ENCODE measurements around the gene HTD2.
A peak's percentile ranks its signal among the peaks of the same experiment; 100 is the strongest.
"Not testable (repeated sequence)": the region's sequence is repeated elsewhere in the genome, so short reads cannot be mapped to it uniquely, and the experiment has no call there.

The HTD2 gene

GRCh38 chr3:58333206-58334012, 27.1 kb downstream of the HTD2 start:
- peak in 2 of 4 experiments; percentile 4 to 13 for DNase-seq

- no peak for DNase-seq
Measured at GRCh38 chr3:58334013-58334321, 27.6 kb downstream of the HTD2 start.

- DNase-seq: no peak
Measured at GRCh38 chr3:58334506-58334884, 28.2 kb downstream of the HTD2 start.

- no peak for DNase-seq
Measured at GRCh38 chr3:58335652-58335947, 29.3 kb downstream of the HTD2 start.

GRCh38 chr3:58336135-58336882, 30.0 kb downstream of the HTD2 start:
- no peak for DNase-seq

GRCh38 chr3:58337190-58337589, 30.9 kb downstream of the HTD2 start:
- DNase-seq: no peak

GRCh38 chr3:58339146-58339545, 32.8 kb downstream of the HTD2 start:
- DNase-seq: not testable (repeated sequence)

GRCh38 chr3:58340594-58341244, 34.4 kb downstream of the HTD2 start:
- no peak for DNase-seq

- no peak for DNase-seq
Measured at GRCh38 chr3:58341376-58341775, 35.1 kb downstream of the HTD2 start.

- no peak for DNase-seq
Measured at GRCh38 chr3:58342676-58343075, 36.4 kb downstream of the HTD2 start.

- no peak for DNase-seq
Measured at GRCh38 chr3:58345457-58345856, 39.1 kb downstream of the HTD2 start.

GRCh38 chr3:58346368-58346767, 40.0 kb downstream of the HTD2 start:
- no peak for DNase-seq

- DNase-seq: no peak
Measured at GRCh38 chr3:58347984-58348383, 41.7 kb downstream of the HTD2 start.

- no peak for DNase-seq
Measured at GRCh38 chr3:58349792-58350626, 43.7 kb downstream of the HTD2 start.

- no peak for DNase-seq
Measured at GRCh38 chr3:58350627-58351013, 44.3 kb downstream of the HTD2 start.

- no peak for DNase-seq
Measured at GRCh38 chr3:58351920-58352319, 45.6 kb downstream of the HTD2 start.

GRCh38 chr3:58352626-58353025, 46.3 kb downstream of the HTD2 start:
- DNase-seq: no peak

GRCh38 chr3:58353722-58354553, 47.6 kb downstream of the HTD2 start:
- DNase-seq: no peak

- no peak for DNase-seq
Measured at GRCh38 chr3:58355179-58355578, 48.9 kb downstream of the HTD2 start.

- DNase-seq: no peak
Measured at GRCh38 chr3:58356054-58356453, 49.7 kb downstream of the HTD2 start.

- no peak for DNase-seq
Measured at GRCh38 chr3:58357402-58357801, 51.1 kb downstream of the HTD2 start.

- DNase-seq: no peak
Measured at GRCh38 chr3:58358092-58358491, 51.8 kb downstream of the HTD2 start.
